SU-DHL-6 (cell line): ENCODE measurements around the gene SCLY.

ENCODE experiments used
- CTCF ChIP-seq: fragments of 200-600 bp; sonication (generic); IDR thresholded peaks from one replicate; pipeline ENCODE4 v1.5.1; 2017; ENCODE audit warnings: antibody characterized with exemption, mild to moderate bottlenecking, low read length, moderate library complexity; ENCODE audit not compliant: insufficient read depth, poor library complexity, severe bottlenecking
- EZH2phosphoT487 ChIP-seq: fragments of 200-600 bp; sonication (generic), shearing (Covaris generic); conservative IDR thresholded peaks from 2 replicates; pipeline ENCODE4 v1.6.1; 2018; ENCODE audit warnings: mild to moderate bottlenecking, antibody characterized with exemption, low read length, moderate library complexity, mixed read lengths

- no peak for TF ChIP-seq CTCF
- no peak for TF ChIP-seq EZH2phosphoT487
Measured at GRCh38 chr2:238064376-238064775, 3.6 kb downstream of the SCLY start.
